ENCODE measurements around the gene SLC12A7.

The SLC12A7 gene

GRCh38 chr5:1116977-1117376, 5.1 kb upstream of the SLC12A7 start:
- no peak for TF ChIP-seq CTCF (IDR thresholded peaks at IDR 0.05; ENCODE audit: low read depth, low read length)
- H3K4me3 ChIP-seq (ENCODE audit: low read depth, low read length) = no peak overlapping the region

GRCh38 chr5:1116109-1116740, 4.4 kb upstream of the SLC12A7 start:
- no peak overlapping the region for H3K4me3 ChIP-seq (ENCODE audit: low read depth, low read length)
- TF ChIP-seq CTCF (IDR thresholded peaks at IDR 0.05; ENCODE audit: low read depth, low read length) = no peak

GRCh38 chr5:1115123-1115815, 3.4 kb upstream of the SLC12A7 start:
- TF ChIP-seq CTCF (IDR thresholded peaks at IDR 0.05; ENCODE audit: low read depth, low read length) = no peak
- H3K4me3 ChIP-seq (ENCODE audit: low read depth, low read length) = no peak overlapping the region

GRCh38 chr5:1113805-1114586, 2.1 kb upstream of the SLC12A7 start:
- no peak overlapping the region for H3K4me3 ChIP-seq (ENCODE audit: low read depth, low read length)
- TF ChIP-seq CTCF (IDR thresholded peaks at IDR 0.05; ENCODE audit: low read depth, low read length) = no peak

GRCh38 chr5:1113332-1113690, 1.4 kb upstream of the SLC12A7 start:
- no peak overlapping the region for H3K4me3 ChIP-seq (ENCODE audit: low read depth, low read length)
- TF ChIP-seq CTCF (IDR thresholded peaks at IDR 0.05; ENCODE audit: low read depth, low read length) = no peak

GRCh38 chr5:1112596-1113331, 901 bp upstream of the SLC12A7 start:
- no peak for TF ChIP-seq CTCF (IDR thresholded peaks at IDR 0.05; ENCODE audit: low read depth, low read length)
- no peak overlapping the region for H3K4me3 ChIP-seq (ENCODE audit: low read depth, low read length)
